GM21526 (cell line): Measurements from ENCODE around the gene ANXA2.
"Not testable (repeated sequence)": the region's sequence is repeated elsewhere in the genome, so short reads cannot be mapped to it uniquely, and the experiment has no call there.

Experiments used
- ATAC-seq: cut with Tn5 transposase; IDR thresholded peaks from one replicate; pipeline ENCODE4 v1.9.1; 2021; ENCODE audit warnings: moderate library complexity; ENCODE audit not compliant: unreplicated experiment, low FRiP score

Gene ANXA2

GRCh38 chr15:60372227-60372626 lies 25.6 kb downstream of the ANXA2 start:
- no peak for ATAC-seq

GRCh38 chr15:60371175-60372051 lies 26.4 kb downstream of the ANXA2 start:
- ATAC-seq: no peak

GRCh38 chr15:60370869-60371136 lies 27.0 kb downstream of the ANXA2 start:
- no peak for ATAC-seq

- ATAC-seq: no peak
These were observed 27.5 kb downstream of the ANXA2 start for GRCh38 chr15:60370105-60370868.

- ATAC-seq: no peak
These were observed 28.1 kb downstream of the ANXA2 start for GRCh38 chr15:60369696-60370095.

GRCh38 chr15:60364612-60364924 lies 33.2 kb downstream of the ANXA2 start:
- ATAC-seq: no peak

GRCh38 chr15:60363903-60364611 lies 33.7 kb downstream of the ANXA2 start:
- ATAC-seq: no peak

- ATAC-seq: no peak
These were observed 34.7 kb downstream of the ANXA2 start for GRCh38 chr15:60363087-60363549.

- no peak for ATAC-seq
These were observed 35.3 kb downstream of the ANXA2 start for GRCh38 chr15:60362321-60363086.

- not testable (repeated sequence) for ATAC-seq
These were observed 38.0 kb downstream of the ANXA2 start for GRCh38 chr15:60359738-60360137.

- ATAC-seq: no peak
These were observed 38.7 kb downstream of the ANXA2 start for GRCh38 chr15:60358935-60359682.

GRCh38 chr15:60356832-60357231 lies 41.0 kb downstream of the ANXA2 start:
- ATAC-seq: no peak

- no peak for ATAC-seq
These were observed 42.5 kb downstream of the ANXA2 start for GRCh38 chr15:60355148-60355857.

GRCh38 chr15:60353245-60353920 lies 44.4 kb downstream of the ANXA2 start:
- ATAC-seq: no peak

- ATAC-seq: no peak
These were observed 45.3 kb downstream of the ANXA2 start for GRCh38 chr15:60352525-60352924.

- ATAC-seq: no peak
These were observed 46.7 kb downstream of the ANXA2 start for GRCh38 chr15:60351066-60351465.

- no peak for ATAC-seq
These were observed 47.7 kb downstream of the ANXA2 start for GRCh38 chr15:60350108-60350507.

GRCh38 chr15:60349589-60349988 lies 48.2 kb downstream of the ANXA2 start:
- no peak for ATAC-seq
